Left lung (tissue), 10 donors: ENCODE measurements around the gene CTNND2. TPM values are rescaled to one million over a fixed set of nuclear protein-coding genes. Genes with fewer than 3 reads are reported as not detected.

Source experiments
- ATAC-seq: fragments of 200-7000 bp; cut with Tn5 transposase; one replicate; pipeline ENCODE4 v1.9.1; 2020; ENCODE audit warnings: moderate library complexity
- DNase-seq, 4 donors: peaks; one replicate each; pipeline ENCODE4 v3.0.0-alpha.2; 2013 to 2020
- H3K27ac ChIP-seq, 2 donors: fragments of 200-600 bp; sonication (generic) in 1 of 2; one replicate each; pipeline versions ENCODE4 v1.5.0 to v1.8.0; 2020 to 2021
- H3K27me3 ChIP-seq, 2 donors: fragments of 200-600 bp; sonication (generic) in 1 of 2; one replicate each; pipeline versions ENCODE4 v1.5.0 to v1.8.0; 2020 to 2021
- H3K36me3 ChIP-seq, 2 donors: fragments of 200-600 bp; sonication (generic) in 1 of 2; one replicate each; pipeline versions ENCODE4 v1.5.0 to v1.8.0; 2020 to 2021
- H3K4me1 ChIP-seq, 2 donors: fragments of 200-600 bp; one replicate each; pipeline ENCODE4 v1.8.0; 2021
- H3K4me3 ChIP-seq, 2 donors: fragments of 200-600 bp; sonication (generic) in 1 of 2; one replicate each; pipeline versions ENCODE4 v1.5.0 to v1.8.0; 2020 to 2021; ENCODE audit warnings: mild to moderate bottlenecking in 1 of 2
- H3K9me3 ChIP-seq, 2 donors: fragments of 200-600 bp; sonication (generic) in 1 of 2; one replicate each; pipeline versions ENCODE4 v1.5.0 to v1.8.0; 2020 to 2021
- intact Hi-C, 2 donors: fragments of 100-400 bp; cut with DNase I; formaldehyde crosslinking; loops; one replicate each; pipeline versions ENCODE4 v1.11.2 to v1.14.2; 2022
- polyA plus RNA-seq, 6 donors: library from polyadenylated mRNA; unstranded; fragments of 120-200 nt; gene quantifications; one replicate each; pipeline ENCODE4 v1.2.1, GENCODE V29; 2013; ENCODE audit not compliant: insufficient read length in 6 of 6
- total RNA-seq, 2 donors: library from RNA; stranded (reverse); fragmentation: NEBNext Ultra II Directional; extraction: Animal tissue kit (Norgen Biotek cat#: 25700); gene quantifications; one replicate each; pipeline ENCODE4 v1.2.1, GENCODE V29; 2021
- TF ChIP-seq, protein P1 (sequence below), 2 donors: fragments of 200-600 bp; sonication (generic) in 1 of 2; IDR thresholded peaks; one replicate each; pipeline versions ENCODE4 v1.5.0 to v1.8.0; 2021; ENCODE audit warnings: antibody characterized with exemption in 2 of 2
- donor health status: DM: no; HTN: yes; CAD: no.
- donor health status: DM: no; HTN: no; CAD: no.

The CTNND2 gene
- total and polyA plus RNA-seq, 8 donors, result 1.2 to 4.2 (median 2.2) TPM; not detected in 1

DNA sequence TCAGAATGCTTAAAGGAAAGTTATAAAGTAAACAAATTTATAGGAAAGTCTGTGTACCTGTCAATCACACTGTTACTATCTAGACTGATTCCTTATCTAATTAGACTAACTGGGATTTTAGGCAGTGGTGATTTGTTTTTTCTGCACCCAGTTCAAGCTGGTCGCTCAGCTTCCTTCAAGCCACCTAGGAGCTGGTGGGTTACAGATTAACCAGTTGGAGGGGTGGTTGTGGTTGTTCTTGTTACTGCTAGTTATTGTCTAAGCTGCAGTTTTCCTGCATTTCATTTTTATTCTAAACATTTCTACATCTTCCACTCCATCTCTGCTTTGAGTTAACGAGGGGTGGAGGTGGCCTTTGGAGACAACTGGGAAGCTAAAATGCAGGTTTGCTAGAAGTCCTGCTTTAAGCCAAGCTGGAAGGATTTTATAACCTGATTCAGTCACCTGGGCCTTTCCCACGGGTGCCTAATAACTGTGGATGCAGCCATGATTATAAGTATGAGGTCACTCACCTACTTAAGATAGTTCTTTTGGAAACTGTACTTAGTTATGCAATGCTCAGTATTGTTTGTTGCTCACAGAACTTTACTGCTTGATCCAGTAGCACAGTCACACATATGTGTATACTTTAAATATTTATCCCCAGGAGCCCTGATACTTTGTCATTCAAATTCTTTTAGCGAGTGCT lies 839.3 kb downstream of the CTNND2 start:
- Histone ChIP-seq H3K27ac (no peak overlapping the region), H3K4me3 (no peak overlapping the region), H3K9me3 (no peaks in the 10 kb centered on the region), H3K4me1 (no peaks in the 10 kb centered on the region), H3K27me3 (no peaks in the 10 kb centered on the region), H3K36me3 (no peaks in the 10 kb centered on the region)
- ATAC-seq (no peak), DNase-seq (no peak)
- intact Hi-C loops, result no loop called here
- TF ChIP-seq, protein P1, sequence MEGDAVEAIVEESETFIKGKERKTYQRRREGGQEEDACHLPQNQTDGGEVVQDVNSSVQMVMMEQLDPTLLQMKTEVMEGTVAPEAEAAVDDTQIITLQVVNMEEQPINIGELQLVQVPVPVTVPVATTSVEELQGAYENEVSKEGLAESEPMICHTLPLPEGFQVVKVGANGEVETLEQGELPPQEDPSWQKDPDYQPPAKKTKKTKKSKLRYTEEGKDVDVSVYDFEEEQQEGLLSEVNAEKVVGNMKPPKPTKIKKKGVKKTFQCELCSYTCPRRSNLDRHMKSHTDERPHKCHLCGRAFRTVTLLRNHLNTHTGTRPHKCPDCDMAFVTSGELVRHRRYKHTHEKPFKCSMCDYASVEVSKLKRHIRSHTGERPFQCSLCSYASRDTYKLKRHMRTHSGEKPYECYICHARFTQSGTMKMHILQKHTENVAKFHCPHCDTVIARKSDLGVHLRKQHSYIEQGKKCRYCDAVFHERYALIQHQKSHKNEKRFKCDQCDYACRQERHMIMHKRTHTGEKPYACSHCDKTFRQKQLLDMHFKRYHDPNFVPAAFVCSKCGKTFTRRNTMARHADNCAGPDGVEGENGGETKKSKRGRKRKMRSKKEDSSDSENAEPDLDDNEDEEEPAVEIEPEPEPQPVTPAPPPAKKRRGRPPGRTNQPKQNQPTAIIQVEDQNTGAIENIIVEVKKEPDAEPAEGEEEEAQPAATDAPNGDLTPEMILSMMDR (IDR thresholded peaks at IDR 0.05), result no peak

DNA sequence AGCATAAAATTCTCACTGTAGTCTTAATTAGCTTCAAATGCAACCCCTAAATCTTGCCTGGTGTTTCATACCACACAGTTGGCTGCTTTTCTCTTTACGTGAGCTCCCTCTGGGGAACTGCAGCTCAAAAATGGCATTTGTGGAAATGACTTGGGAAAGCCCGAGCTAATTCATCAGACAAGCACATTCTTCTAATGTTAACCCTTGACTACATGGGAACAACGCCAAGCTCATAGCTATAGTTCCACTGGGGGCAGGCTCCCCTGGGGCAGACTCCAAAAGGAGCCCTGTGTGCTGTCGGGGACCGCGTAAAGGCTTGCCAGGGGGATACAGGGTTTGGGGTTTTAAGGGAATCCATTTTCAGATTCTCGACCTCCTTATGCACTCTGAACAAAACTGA lies 841.8 kb downstream of the CTNND2 start:
- Histone ChIP-seq H3K27me3 (no peaks in the 10 kb centered on the region), H3K36me3 (no peaks in the 10 kb centered on the region), H3K4me1 (no peaks in the 10 kb centered on the region), H3K27ac (no peak overlapping the region), H3K4me3 (no peak overlapping the region), H3K9me3 (no peaks in the 10 kb centered on the region)
- no peak for ATAC-seq
- intact Hi-C loops, result no loop called here
- peak in 2 of 4 donors; percentile 17 to 34 for DNase-seq
- TF ChIP-seq, protein P1 (IDR thresholded peaks at IDR 0.05), result no peak

DNA sequence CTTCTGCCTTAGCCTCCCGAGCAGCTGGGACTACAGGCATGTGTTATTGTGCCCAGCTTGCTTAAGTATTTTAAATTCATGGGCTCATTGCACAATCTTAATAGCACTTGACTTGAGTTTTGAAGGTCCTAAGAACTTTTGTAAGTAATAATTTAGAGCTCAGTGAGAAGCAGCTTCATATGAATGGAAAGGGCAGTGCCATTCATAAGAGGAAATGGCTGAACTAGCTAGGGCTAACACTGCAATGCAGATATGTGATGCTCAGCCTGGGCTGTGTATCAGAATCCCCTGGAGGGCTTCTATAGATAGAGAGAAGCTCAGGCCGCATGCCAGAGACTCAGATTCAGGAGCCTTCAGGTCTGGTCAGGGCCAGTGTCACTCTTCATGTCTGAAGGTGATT lies 847.7 kb downstream of the CTNND2 start:
- ATAC-seq (peak; percentile 65), DNase-seq (no peak)
- H3K4me3 ChIP-seq, result no peak overlapping the region
- no peaks in the 10 kb centered on the region for H3K36me3 ChIP-seq
- H3K27me3 ChIP-seq, result no peaks in the 10 kb centered on the region
- intact Hi-C loops, result no loop called here
- H3K4me1 ChIP-seq, result no peaks in the 10 kb centered on the region
- H3K27ac ChIP-seq, result no peak overlapping the region
- no peaks in the 10 kb centered on the region for H3K9me3 ChIP-seq
- TF ChIP-seq, protein P1 (IDR thresholded peaks at IDR 0.05), result no peak

DNA sequence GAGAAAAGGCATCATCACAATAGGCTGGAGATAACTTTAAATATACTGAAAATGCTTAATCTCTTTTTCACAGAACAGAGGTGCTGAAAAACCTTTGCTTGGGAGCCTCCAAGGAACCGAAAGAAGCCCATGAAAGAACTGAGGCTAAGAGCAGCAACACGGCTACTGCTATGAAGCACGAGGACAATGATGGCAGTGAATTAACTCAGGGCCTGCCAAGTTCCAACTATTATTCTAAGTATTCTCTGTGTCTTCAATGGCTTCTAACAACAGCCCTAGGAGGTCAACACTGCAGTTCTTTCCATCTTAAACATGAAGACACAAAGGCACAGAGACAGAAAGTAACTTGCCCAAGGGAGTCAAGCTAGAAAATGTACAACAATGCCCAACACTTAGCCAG lies 850.2 kb downstream of the CTNND2 start:
- Histone ChIP-seq H3K4me1 (no peaks in the 10 kb centered on the region), H3K27me3 (no peaks in the 10 kb centered on the region), H3K36me3 (no peaks in the 10 kb centered on the region), H3K9me3 (no peaks in the 10 kb centered on the region), H3K27ac (no peak overlapping the region), H3K4me3 (no peak overlapping the region)
- no peak for ATAC-seq
- TF ChIP-seq, protein P1 (IDR thresholded peaks at IDR 0.05), result no peak
- no peak for DNase-seq
- intact Hi-C loops, result no loop called here

DNA sequence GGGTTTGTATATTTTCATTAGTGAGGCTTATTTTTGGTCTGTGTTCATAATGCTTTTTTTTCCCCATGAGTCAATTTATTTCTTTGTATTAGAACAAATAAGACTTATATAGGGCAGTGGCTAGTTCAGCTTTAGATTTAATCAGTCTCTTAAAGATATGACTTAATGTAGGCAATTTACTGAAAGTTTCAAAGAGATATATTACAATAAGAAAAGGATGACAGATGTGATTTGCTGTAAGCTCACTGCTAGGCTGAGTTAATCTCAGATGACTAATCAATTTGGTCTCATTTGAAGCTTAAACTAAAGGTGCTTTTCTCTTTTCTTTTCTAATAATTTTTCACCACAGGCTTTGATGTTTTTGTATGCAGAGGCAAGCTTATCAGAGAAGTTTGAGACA lies 851.4 kb downstream of the CTNND2 start:
- Histone ChIP-seq H3K27ac (no peak overlapping the region), H3K36me3 (no peaks in the 10 kb centered on the region), H3K4me1 (no peaks in the 10 kb centered on the region), H3K9me3 (no peaks in the 10 kb centered on the region), H3K4me3 (no peak overlapping the region), H3K27me3 (no peaks in the 10 kb centered on the region)
- TF ChIP-seq, protein P1 (IDR thresholded peaks at IDR 0.05), result no peak
- DNase-seq, result no peak
- intact Hi-C loops, result no loop called here
- ATAC-seq, result no peak
